Stimulated activated CD4-positive, alpha-beta T cell treated with anti-CD3 and anti-CD28 coated beads, Interleukin-12 subunit alpha, Interleukin-12 subunit beta, amount 100 ng/mL, for 48 hours (primary cell): Measurements from ENCODE around the gene HTT.
"Not testable (repeated sequence)": the region's sequence is repeated elsewhere in the genome, so short reads cannot be mapped to it uniquely, and the experiment has no call there.

Experiments
- DNase-seq, 3 donors: peaks; one replicate each; pipeline ENCODE4 v3.0.0-alpha.2; 2020; ENCODE audit warnings: low read depth in 2 of 3, low spot score in 1 of 3

The HTT gene

GRCh38 chr4:3118312-3118711 is 43.8 kb downstream of the HTT start:
- DNase-seq, result no peak

GRCh38 chr4:3119464-3119863 is 45.0 kb downstream of the HTT start:
- no peak for DNase-seq

GRCh38 chr4:3121110-3121509 is 46.6 kb downstream of the HTT start:
- DNase-seq, result no peak

GRCh38 chr4:3121596-3121995 is 47.1 kb downstream of the HTT start:
- no peak for DNase-seq

- DNase-seq, result no peak
Observed at GRCh38 chr4:3122081-3122563, 47.6 kb downstream of the HTT start.

- DNase-seq, result no peak
Observed at GRCh38 chr4:3123181-3123671, 48.7 kb downstream of the HTT start.

GRCh38 chr4:3124070-3124767 is 49.7 kb downstream of the HTT start:
- no peak for DNase-seq

- no peak for DNase-seq
Observed at GRCh38 chr4:3127112-3127511, 52.6 kb downstream of the HTT start.

GRCh38 chr4:3128058-3128457 is 53.6 kb downstream of the HTT start:
- DNase-seq, result no peak

- DNase-seq, result no peak
Observed at GRCh38 chr4:3128976-3129375, 54.5 kb downstream of the HTT start.

GRCh38 chr4:3130201-3130600 is 55.7 kb downstream of the HTT start:
- DNase-seq, result no peak

GRCh38 chr4:3130826-3131225 is 56.3 kb downstream of the HTT start:
- no peak for DNase-seq

- DNase-seq, result no peak
Observed at GRCh38 chr4:3134201-3134600, 59.7 kb downstream of the HTT start.

- DNase-seq, result no peak
Observed at GRCh38 chr4:3135155-3136011, 60.9 kb downstream of the HTT start.

GRCh38 chr4:3136454-3136853 is 62.0 kb downstream of the HTT start:
- DNase-seq, result no peak

GRCh38 chr4:3137908-3138307 is 63.4 kb downstream of the HTT start:
- DNase-seq, result no peak

GRCh38 chr4:3145234-3145924 is 70.9 kb downstream of the HTT start:
- DNase-seq, result no peak

GRCh38 chr4:3148926-3149325 is 74.4 kb downstream of the HTT start:
- DNase-seq, result no peak

GRCh38 chr4:3151238-3151637 is 76.8 kb downstream of the HTT start:
- DNase-seq, result not testable (repeated sequence)

- DNase-seq, result no peak
Observed at GRCh38 chr4:3157366-3157765, 82.9 kb downstream of the HTT start.

GRCh38 chr4:3158841-3159240 is 84.4 kb downstream of the HTT start:
- DNase-seq, result no peak

GRCh38 chr4:3160438-3160837 is 86.0 kb downstream of the HTT start:
- no peak for DNase-seq
